Mucosa of stomach (tissue), 1 donor: Measurements from ENCODE around the gene ASTN1.

ENCODE experiments used
- H3K27me3 ChIP-seq: one replicate; pipeline ENCODE4 v1.7.0; 2013; ENCODE audit warnings: mild to moderate bottlenecking, low read length; ENCODE audit not compliant: control insufficient read depth, insufficient read depth
- H3K36me3 ChIP-seq: one replicate; pipeline ENCODE4 v1.7.0; 2013; ENCODE audit warnings: low read length; ENCODE audit not compliant: control insufficient read depth, insufficient read depth
- H3K4me1 ChIP-seq: one replicate; pipeline ENCODE4 v1.7.0; 2013; ENCODE audit warnings: mild to moderate bottlenecking, low read length; ENCODE audit not compliant: control insufficient read depth, insufficient read depth
- H3K4me3 ChIP-seq: one replicate; pipeline ENCODE4 v1.7.0; 2013; ENCODE audit warnings: low read length
- H3K9ac ChIP-seq: one replicate; pipeline ENCODE4 v1.7.0; 2013; ENCODE audit warnings: mild to moderate bottlenecking, low read length, moderate library complexity
- H3K9me3 ChIP-seq: one replicate; pipeline ENCODE4 v1.7.0; 2013; ENCODE audit warnings: mild to moderate bottlenecking, low read length, moderate library complexity; ENCODE audit not compliant: control insufficient read depth
- donor health status: Pancreatic carcinoma.

ASTN1 gene

DNA sequence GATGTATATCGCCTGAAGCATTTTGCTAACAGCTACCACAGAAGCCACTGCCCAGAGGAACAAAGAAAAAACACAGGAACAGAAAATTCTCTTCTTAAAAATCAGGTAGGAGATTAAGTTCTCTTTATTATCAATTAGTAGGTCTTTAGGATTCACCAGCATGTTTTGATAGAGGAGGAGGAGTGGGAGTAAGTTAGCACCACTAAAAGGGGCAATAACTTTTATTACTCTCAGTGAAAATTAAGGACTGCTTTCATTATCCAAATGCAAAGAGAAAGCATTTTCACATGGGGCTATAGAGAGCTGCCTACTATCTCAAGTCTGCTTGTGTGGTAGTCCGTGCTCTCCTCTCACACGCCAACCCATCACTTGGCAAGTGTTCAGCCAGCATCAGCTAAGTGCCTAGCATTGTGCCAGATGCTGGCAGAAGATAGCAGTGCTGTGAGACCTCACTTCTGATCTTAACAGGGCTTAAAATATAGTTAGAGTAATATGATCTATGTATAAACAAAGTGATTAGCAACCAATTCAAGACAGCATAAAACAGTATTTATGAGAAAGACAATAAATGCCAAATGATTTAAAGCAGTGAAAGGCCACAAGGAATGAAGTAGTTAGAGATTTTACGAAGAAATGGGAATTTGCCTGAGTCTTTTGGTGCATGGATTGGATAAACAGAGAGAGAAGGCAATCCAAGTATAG lies 39.8 kb downstream of the ASTN1 start:
- Histone ChIP-seq H3K9ac (no peak overlapping the region), H3K27me3 (no peaks in the 10 kb centered on the region), H3K4me3 (no peak overlapping the region), H3K4me1 (no peaks in the 10 kb centered on the region), H3K36me3 (no peaks in the 10 kb centered on the region), H3K9me3 (no peaks in the 10 kb centered on the region)

GRCh38 chr1:177122461-177123251 lies 41.9 kb downstream of the ASTN1 start:
- H3K36me3 ChIP-seq: no peaks in the 10 kb centered on the region
- no peak overlapping the region for H3K9ac ChIP-seq
- H3K9me3 ChIP-seq: no peaks in the 10 kb centered on the region
- no peaks in the 10 kb centered on the region for H3K4me1 ChIP-seq
- H3K27me3 ChIP-seq: no peaks in the 10 kb centered on the region
- H3K4me3 ChIP-seq: no peak overlapping the region

- H3K4me1 ChIP-seq: no peaks in the 10 kb centered on the region
- H3K9me3 ChIP-seq: no peaks in the 10 kb centered on the region
- H3K36me3 ChIP-seq: no peaks in the 10 kb centered on the region
- no peak overlapping the region for H3K9ac ChIP-seq
- H3K4me3 ChIP-seq: no peak overlapping the region
- H3K27me3 ChIP-seq: no peaks in the 10 kb centered on the region
Observed at GRCh38 chr1:177119311-177119710, 45.2 kb downstream of the ASTN1 start.

- no peak overlapping the region for H3K9ac ChIP-seq
- no peaks in the 10 kb centered on the region for H3K9me3 ChIP-seq
- H3K4me3 ChIP-seq: no peak overlapping the region
- H3K4me1 ChIP-seq: no peaks in the 10 kb centered on the region
- no peaks in the 10 kb centered on the region for H3K36me3 ChIP-seq
- no peaks in the 10 kb centered on the region for H3K27me3 ChIP-seq
Observed at GRCh38 chr1:177118901-177119300, 45.6 kb downstream of the ASTN1 start.

DNA sequence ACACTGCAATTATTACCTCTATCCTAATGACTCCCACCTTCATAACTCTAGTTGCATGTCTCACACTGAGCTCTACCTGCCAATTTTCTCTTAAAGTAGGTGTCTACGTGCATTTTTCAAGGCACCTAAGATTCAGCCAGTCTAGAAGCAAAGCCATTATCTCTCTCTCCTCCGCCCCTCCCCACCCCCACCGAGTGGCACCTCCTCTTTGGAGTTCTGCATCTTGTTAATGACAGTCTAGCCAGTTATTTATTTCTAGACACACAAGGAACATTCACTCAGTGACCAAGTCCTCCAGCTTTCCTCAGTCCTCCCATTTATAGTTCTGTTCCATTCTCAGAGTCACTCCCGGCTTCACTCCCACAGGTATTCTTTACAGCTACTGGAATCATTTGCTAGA lies 47.6 kb downstream of the ASTN1 start:
- H3K27me3 ChIP-seq: no peaks in the 10 kb centered on the region
- H3K4me3 ChIP-seq: no peak overlapping the region
- H3K4me1 ChIP-seq: no peaks in the 10 kb centered on the region
- no peak overlapping the region for H3K9ac ChIP-seq
- no peaks in the 10 kb centered on the region for H3K9me3 ChIP-seq
- no peaks in the 10 kb centered on the region for H3K36me3 ChIP-seq

DNA sequence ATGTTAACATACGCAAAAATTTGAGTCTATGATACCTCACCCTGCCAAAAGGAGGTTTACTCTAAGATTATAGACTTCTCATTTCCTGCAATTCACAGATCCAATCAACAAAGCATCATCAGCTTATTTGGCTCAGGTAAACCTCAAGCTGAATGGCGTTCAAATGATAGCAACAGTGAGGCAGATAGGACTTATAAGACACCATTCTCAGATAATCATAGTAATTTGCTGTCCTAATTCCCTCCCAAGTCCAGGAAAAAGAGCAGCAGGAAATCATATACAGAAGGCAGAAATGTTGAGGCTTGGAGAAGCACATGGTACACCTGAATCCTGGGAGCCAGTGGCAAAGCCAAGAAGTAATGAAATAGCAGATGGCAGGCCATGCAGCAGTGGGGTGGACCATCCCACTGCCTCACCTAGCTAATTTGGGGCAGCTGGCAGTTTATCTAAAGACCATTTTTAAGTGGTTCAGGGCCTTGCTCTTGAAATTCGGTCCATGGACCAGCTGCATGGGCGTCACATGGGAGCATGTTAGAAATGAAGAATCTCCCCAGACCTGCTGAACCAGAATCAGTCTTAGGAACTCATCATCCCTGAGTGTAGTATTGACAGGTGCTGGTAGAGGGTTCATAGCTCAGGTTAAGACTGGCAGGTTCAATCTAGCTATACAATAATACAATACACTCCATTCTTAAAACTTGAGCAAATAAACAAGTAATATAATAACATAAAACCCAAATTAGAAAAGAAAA lies 57.7 kb downstream of the ASTN1 start:
- Histone ChIP-seq H3K27me3 (no peaks in the 10 kb centered on the region), H3K9ac (no peak overlapping the region), H3K4me3 (no peak overlapping the region), H3K9me3 (no peaks in the 10 kb centered on the region), H3K36me3 (no peaks in the 10 kb centered on the region), H3K4me1 (no peaks in the 10 kb centered on the region)

GRCh38 chr1:177106196-177106595 lies 58.3 kb downstream of the ASTN1 start:
- Histone ChIP-seq H3K27me3 (no peaks in the 10 kb centered on the region), H3K4me3 (no peak overlapping the region), H3K9me3 (no peaks in the 10 kb centered on the region), H3K9ac (no peak overlapping the region), H3K36me3 (no peaks in the 10 kb centered on the region), H3K4me1 (no peaks in the 10 kb centered on the region)

GRCh38 chr1:177103005-177103852 lies 61.3 kb downstream of the ASTN1 start:
- H3K27me3 ChIP-seq: no peaks in the 10 kb centered on the region
- no peak overlapping the region for H3K4me3 ChIP-seq
- H3K4me1 ChIP-seq: no peaks in the 10 kb centered on the region
- no peak overlapping the region for H3K9ac ChIP-seq
- H3K9me3 ChIP-seq: no peaks in the 10 kb centered on the region
- H3K36me3 ChIP-seq: no peaks in the 10 kb centered on the region

GRCh38 chr1:177092001-177092400 lies 72.5 kb downstream of the ASTN1 start:
- Histone ChIP-seq H3K4me1 (no peaks in the 10 kb centered on the region), H3K9ac (no peak overlapping the region), H3K27me3 (no peaks in the 10 kb centered on the region), H3K9me3 (no peaks in the 10 kb centered on the region), H3K4me3 (no peak overlapping the region), H3K36me3 (no peaks in the 10 kb centered on the region)

- no peaks in the 10 kb centered on the region for H3K9me3 ChIP-seq
Observed at GRCh38 chr1:177091040-177091439, 73.5 kb downstream of the ASTN1 start.

GRCh38 chr1:177088966-177089365 lies 75.5 kb downstream of the ASTN1 start:
- no peaks in the 10 kb centered on the region for H3K36me3 ChIP-seq
- no peaks in the 10 kb centered on the region for H3K27me3 ChIP-seq
- no peaks in the 10 kb centered on the region for H3K4me1 ChIP-seq
- no peak overlapping the region for H3K9ac ChIP-seq
- no peak overlapping the region for H3K4me3 ChIP-seq
- no peaks in the 10 kb centered on the region for H3K9me3 ChIP-seq

More at GRCh38 chr1:177091040-177091439, 73.5 kb downstream of the ASTN1 start:
- Histone ChIP-seq H3K27me3 (no peaks in the 10 kb centered on the region), H3K4me1 (no peaks in the 10 kb centered on the region), H3K4me3 (no peak overlapping the region), H3K9ac (no peak overlapping the region), H3K36me3 (no peaks in the 10 kb centered on the region)
